Activated CD8-positive, alpha-beta memory T cell treated with anti-CD3 and anti-CD28 coated beads for 24 hours (primary cell): ENCODE data around the gene NEIL3.
"Not testable (repeated sequence)": the region's sequence is repeated elsewhere in the genome, so short reads cannot be mapped to it uniquely, and the experiment has no call there.

Experiments used
- DNase-seq: peaks from one replicate; pipeline ENCODE4 v3.0.0-alpha.2; 2020

Gene NEIL3

DNA sequence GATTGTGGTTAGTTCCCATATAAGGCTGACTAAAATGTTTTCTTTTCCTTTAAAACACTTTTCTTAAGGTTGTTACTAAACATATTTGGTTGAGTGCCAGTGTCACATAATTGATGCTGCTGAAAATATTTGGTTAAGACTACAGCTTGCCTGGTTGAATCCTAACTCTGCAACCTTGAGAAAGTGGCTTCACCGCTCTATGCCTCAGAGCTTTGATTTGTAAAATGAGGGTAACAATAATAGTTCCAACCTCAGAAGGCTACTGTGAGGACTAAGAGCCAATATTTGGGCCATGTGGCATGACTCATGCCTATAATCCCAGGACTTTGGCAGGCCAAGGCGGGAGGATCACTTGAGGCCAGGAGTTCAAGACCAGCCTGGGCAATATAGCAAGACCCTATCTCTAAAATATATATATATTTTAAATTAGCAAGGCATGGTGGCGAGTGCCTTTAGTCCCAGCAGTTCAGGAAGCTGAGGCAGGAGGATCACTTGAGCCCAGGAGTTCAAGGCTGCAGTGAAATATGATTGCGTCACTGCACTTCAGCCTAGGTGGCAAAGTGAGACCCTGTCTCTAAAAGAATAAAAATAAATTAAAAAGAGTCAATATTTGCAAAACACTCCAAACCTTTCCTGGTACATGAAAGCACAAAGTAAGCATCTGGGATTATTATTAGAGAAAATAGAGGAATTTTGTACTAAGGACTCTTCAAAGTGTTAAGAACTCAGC lies 7.1 kb upstream of the NEIL3 start:
- no peak for DNase-seq

- DNase-seq, result no peak
Observed at GRCh38 chr4:177304094-177304493, 5.6 kb upstream of the NEIL3 start.

DNA sequence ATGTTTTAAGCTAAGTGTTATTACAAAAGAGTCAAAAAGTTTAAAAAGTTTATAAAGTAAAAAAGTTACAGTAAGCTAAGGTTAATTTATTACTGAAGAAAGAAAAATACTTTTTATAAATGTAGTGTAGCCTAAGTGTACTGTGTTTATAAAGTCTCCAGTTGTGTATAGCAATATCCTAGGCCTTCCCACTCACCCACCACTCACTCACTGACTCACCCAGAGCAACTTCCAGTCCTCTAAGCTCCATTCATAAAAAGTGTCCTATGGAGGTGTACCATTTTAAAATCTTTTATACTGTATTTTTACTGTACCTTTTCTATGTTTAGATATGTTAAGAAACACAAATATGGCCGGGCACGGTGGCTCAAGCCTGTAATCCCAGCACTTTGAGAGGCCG lies 4.8 kb upstream of the NEIL3 start:
- DNase-seq, result not testable (repeated sequence)

GRCh38 chr4:177308125-177308524 lies 1.5 kb upstream of the NEIL3 start:
- no peak for DNase-seq

GRCh38 chr4:177308847-177309521 lies 690 bp upstream of the NEIL3 start:
- no peak for DNase-seq

GRCh38 chr4:177311589-177311988 lies 1.9 kb downstream of the NEIL3 start:
- no peak for DNase-seq

GRCh38 chr4:177313263-177313662 lies 3.6 kb downstream of the NEIL3 start:
- no peak for DNase-seq

DNA sequence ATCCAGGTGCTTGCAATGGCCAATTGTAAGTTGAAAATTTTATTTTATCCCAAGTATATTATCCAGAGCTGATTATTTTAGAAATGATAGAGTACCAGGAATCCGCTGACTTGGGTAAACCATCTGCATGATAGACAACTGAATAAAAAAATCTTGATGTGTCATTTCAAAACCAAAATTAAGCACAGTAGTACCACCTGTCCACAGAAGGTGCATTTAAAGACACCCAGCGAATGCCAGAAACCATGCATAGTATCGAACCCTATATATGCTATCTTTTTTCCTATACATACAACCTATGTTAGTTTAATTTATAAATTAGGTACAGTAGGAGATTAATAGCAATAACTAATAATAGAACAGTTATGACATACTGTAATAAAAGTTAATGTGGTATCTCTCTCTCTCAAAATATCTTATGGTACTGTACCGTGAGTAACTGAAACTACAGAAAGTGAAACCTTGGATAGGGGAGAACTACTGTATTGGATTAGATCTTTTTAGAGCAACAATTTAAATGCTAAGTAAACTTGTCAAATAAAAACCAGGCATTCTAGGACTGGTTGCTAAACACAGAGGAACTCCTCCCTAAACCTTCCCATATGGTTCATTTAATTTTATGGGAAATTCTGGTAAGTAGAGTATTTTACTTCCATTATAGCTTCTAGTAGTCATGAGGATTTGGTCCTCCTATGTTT lies 6.2 kb downstream of the NEIL3 start:
- no peak for DNase-seq

- DNase-seq, result no peak
Observed at GRCh38 chr4:177320721-177321120, 11.0 kb downstream of the NEIL3 start.

GRCh38 chr4:177321647-177322046 lies 12.0 kb downstream of the NEIL3 start:
- no peak for DNase-seq

DNA sequence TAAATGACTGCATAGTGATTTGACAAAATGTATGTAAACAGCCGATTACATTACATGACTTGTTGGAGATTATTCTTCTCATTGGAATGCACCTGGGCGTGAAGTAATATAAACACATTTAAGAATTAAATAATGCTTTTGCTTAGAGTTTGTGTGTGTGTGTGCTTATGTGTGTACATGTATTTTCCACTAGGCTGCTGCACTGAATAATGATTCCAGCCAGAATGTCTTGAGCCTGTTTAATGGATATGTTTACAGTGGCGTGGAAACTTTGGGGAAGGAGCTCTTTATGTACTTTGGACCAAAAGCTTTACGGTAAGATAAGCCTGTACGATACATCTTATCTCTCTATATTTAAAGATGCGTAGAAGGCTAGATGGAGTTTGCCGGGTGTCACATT lies 12.6 kb downstream of the NEIL3 start:
- no peak for DNase-seq

DNA sequence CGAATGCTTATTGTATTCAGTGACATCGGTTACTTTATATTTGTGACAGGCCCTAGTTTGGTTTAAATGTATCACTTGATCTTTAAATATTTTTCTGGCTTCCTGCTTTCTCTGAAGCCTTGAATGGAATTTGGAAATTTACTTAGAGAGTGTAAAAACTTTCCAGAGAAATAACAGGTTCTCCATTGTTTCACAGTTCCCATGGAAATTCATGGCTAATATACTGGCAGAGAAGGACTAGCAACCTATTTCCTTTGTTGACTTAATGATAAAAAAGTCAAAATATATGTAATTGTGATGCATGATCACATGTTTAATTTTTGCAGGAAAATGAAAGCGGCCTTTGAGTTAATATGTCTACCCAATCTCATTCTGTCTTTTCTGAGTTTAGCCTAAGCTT lies 13.2 kb downstream of the NEIL3 start:
- DNase-seq, result no peak

GRCh38 chr4:177323416-177323815 lies 13.7 kb downstream of the NEIL3 start:
- DNase-seq, result no peak

- no peak for DNase-seq
Observed at GRCh38 chr4:177332119-177332518, 22.4 kb downstream of the NEIL3 start.

DNA sequence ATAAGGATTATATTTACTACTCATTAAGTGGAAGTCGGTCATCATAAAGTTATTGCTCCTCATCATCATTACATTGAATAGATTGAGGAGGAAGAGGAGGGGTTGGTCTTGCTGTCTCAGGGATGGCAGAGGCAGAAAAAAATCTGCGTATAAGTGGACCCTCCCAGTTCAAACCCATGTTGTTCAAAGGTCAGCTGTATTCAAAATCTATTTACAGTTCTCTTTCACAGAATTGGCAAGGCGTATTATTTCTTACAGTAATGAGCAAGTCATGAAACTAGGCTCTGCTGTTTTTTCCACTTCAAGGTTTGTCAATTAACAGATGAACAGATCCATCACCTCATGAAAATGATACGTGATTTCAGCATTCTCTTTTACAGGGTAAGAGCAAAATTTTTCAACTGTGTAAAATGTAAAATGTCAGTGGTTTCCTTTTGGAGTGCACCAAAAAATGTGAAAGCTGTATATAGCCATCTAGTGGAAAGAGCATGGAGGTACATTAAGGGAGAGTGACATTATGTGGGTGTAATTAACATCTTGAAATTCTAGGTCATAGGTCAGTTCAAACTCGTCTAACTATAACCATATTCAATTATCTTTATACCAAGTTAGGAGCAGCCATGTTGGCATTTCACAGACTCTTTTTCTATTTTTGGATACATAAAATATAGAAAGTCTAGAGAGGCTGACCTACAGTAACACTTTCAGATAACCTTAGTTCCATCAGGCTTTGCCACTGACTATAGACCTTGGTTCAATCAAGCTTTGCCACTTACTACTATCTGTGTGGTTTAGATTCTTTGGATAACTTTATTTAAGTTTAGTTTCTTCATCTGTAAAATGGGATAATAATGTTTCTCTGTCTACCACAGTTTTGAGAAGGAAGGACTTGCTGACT lies 30.1 kb downstream of the NEIL3 start:
- no peak for DNase-seq

DNA sequence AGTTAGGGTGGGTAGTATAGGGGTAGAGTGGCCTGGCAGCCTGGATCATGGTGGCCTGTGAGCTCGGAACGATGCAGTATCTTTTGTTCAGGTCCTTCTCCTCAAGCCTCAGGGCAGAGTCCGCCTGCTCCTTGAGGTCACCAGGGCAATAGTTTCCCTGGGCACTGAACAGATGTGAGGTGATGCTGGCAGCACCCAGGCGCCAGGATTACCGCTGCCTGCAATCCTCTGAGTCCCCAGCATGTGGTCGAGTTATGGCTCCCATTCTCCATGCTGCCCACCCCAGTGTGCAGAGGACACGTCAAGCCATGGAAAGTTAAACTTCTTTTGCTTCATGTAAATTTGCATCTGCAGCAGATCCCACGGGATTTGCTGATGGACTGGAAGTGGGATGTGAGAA lies 38.7 kb downstream of the NEIL3 start:
- no peak for DNase-seq

DNA sequence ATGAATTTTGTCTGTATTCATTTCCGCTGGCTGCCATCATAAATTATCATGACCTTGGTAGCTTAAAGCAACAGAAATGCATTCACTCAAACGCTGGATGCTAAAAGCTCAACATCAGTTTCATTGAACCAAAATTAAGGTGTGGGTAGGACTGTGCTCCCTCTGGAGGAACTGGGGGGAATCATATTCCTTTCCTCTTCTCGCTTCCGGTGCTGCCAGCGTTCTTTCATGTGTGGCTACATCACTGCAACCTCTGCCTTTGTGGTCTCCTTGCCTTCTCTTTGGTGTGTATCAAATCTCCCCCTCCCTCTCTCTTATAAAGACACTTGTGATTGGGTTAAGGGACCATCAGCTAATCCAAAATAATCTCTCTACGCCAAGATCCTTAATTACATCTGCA lies 39.5 kb downstream of the NEIL3 start:
- no peak for DNase-seq

DNA sequence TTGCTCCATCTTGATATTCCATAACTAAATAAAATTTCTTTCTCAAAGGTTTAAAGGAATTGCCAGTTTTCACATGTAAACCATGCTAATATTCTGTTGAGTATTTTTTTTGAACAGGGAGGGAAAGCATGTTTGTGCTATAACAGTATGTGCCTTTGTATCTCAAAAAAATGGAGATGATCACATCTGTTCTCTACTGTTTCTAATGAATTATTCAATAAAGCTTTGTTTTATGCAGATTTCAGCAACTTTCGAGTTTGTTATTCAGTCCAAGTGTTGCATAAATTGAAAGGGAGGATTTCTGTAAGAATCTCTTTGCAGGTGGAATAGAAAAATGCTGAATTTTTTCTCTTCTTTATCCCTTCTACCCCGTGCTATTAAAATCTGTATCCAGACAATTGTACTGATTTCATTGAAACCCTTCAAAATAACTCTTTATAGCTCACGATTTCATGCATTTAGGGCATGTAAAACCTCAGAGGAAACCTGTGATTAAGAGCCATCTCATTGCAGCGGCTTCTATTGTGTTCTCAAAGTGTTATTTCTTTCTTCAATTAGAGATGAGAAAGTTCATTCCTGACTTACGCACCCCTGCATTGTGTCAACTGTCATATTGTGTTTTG lies 42.1 kb downstream of the NEIL3 start:
- DNase-seq, result no peak

- DNase-seq, result no peak
Observed at GRCh38 chr4:177356206-177356605, 46.5 kb downstream of the NEIL3 start.

- no peak for DNase-seq
Observed at GRCh38 chr4:177356921-177357320, 47.2 kb downstream of the NEIL3 start.

GRCh38 chr4:177367336-177367735 lies 57.7 kb downstream of the NEIL3 start:
- no peak for DNase-seq

- DNase-seq, result no peak
Observed at GRCh38 chr4:177369372-177369771, 59.7 kb downstream of the NEIL3 start.

DNA sequence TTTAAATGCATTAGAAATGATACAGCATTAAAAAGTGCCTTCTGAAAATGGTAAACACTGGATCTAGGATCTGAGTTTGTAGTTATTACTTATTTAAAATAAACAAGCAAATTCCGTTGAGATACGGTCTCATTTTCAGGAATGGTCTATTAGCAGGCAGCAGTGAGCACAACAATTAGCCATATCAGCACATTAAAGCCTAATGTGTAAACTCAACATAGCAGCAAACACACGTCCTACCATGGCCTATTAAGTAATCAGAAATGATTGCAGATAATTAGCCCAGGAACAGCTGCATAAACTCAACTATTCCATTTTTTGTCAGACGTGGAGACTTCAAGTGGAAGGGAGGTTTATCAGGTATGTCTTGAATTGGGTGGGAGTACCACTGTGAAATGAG lies 61.8 kb downstream of the NEIL3 start:
- DNase-seq, result no peak
